ENCODE data around the gene NTRK2.

NTRK2 gene

GRCh38 chr9:84736536-84736935 is 67.0 kb downstream of the NTRK2 start:
- ChIA-PET CTCF (no interaction called here), POLR2A (no interaction called here)
- no peak for TF ChIP-seq SUZ12 (IDR thresholded peaks at IDR 0.05)
- TF ChIP-seq L3MBTL2 (conservative IDR thresholded peaks at IDR 0.05): no peak
- TF ChIP-seq CTBP1 (IDR thresholded peaks at IDR 0.05; ENCODE audit: borderline replicate concordance): no peak
- no peak for TF ChIP-seq TARDBP (IDR thresholded peaks at IDR 0.05)
- no peak for TF ChIP-seq FOXM1 (IDR thresholded peaks at IDR 0.05; ENCODE audit: borderline replicate concordance)
- TF ChIP-seq LEF1 (IDR thresholded peaks at IDR 0.05; ENCODE audit: borderline replicate concordance): no peak
- TF ChIP-seq PKNOX1 (IDR thresholded peaks at IDR 0.05): no peak
- TF ChIP-seq BHLHE40 (IDR thresholded peaks at IDR 0.05; ENCODE audit: borderline replicate concordance): no peak
- TF ChIP-seq FOXK2 (IDR thresholded peaks at IDR 0.05): no peak
- no peak for TF ChIP-seq ZNF384 (IDR thresholded peaks at IDR 0.05)
- no peak for TF ChIP-seq SP1 (IDR thresholded peaks at IDR 0.05)
- TF ChIP-seq NFRKB (IDR thresholded peaks at IDR 0.05): no peak
- TF ChIP-seq HDGF (IDR thresholded peaks at IDR 0.05; ENCODE audit: borderline replicate concordance): no peak
- TF ChIP-seq ELF4 (IDR thresholded peaks at IDR 0.05): no peak
- no peak for TF ChIP-seq ARNT (IDR thresholded peaks at IDR 0.05)
- no peak for TF ChIP-seq FOXA1 (IDR thresholded peaks at IDR 0.05)
- DNase-seq (ENCODE audit: extremely low spot score): no peak

- ChIA-PET CTCF (no interaction called here), POLR2A (no interaction called here)
- no peak for TF ChIP-seq TARDBP (IDR thresholded peaks at IDR 0.05)
- TF ChIP-seq SP1 (IDR thresholded peaks at IDR 0.05): no peak
- no peak for DNase-seq (ENCODE audit: extremely low spot score)
Observed at GRCh38 chr9:84738353-84738752, 68.8 kb downstream of the NTRK2 start.

- no peak for TF ChIP-seq BHLHE40 (IDR thresholded peaks at IDR 0.05; ENCODE audit: borderline replicate concordance)
- no peak for TF ChIP-seq FOXM1 (IDR thresholded peaks at IDR 0.05; ENCODE audit: borderline replicate concordance)
- no peak for TF ChIP-seq FOXA1 (IDR thresholded peaks at IDR 0.05)
- no peak for TF ChIP-seq L3MBTL2 (conservative IDR thresholded peaks at IDR 0.05)
- no peak for TF ChIP-seq CTBP1 (IDR thresholded peaks at IDR 0.05; ENCODE audit: borderline replicate concordance)
- TF ChIP-seq NFRKB (IDR thresholded peaks at IDR 0.05): no peak
- TF ChIP-seq TARDBP (IDR thresholded peaks at IDR 0.05): no peak
- DNase-seq (ENCODE audit: extremely low spot score): no peak
- ChIA-PET POLR2A (no interaction called here), CTCF (no interaction called here)
Observed at GRCh38 chr9:84742261-84742660, 72.7 kb downstream of the NTRK2 start.

GRCh38 chr9:84744195-84744594 is 74.7 kb downstream of the NTRK2 start:
- POLR2A ChIA-PET: no interaction called here
- TF ChIP-seq TARDBP (IDR thresholded peaks at IDR 0.05) (no peak), PKNOX1 (IDR thresholded peaks at IDR 0.05) (no peak), SUZ12 (IDR thresholded peaks at IDR 0.05) (no peak), LEF1 (IDR thresholded peaks at IDR 0.05; ENCODE audit: borderline replicate concordance) (no peak), ARNT (IDR thresholded peaks at IDR 0.05) (no peak), SP1 (IDR thresholded peaks at IDR 0.05) (no peak), ELF4 (IDR thresholded peaks at IDR 0.05) (no peak), FOXM1 (IDR thresholded peaks at IDR 0.05; ENCODE audit: borderline replicate concordance) (no peak), L3MBTL2 (conservative IDR thresholded peaks at IDR 0.05) (no peak), NFRKB (IDR thresholded peaks at IDR 0.05) (no peak), FOXA1 (IDR thresholded peaks at IDR 0.05) (no peak), FOXK2 (IDR thresholded peaks at IDR 0.05) (no peak), HDGF (IDR thresholded peaks at IDR 0.05; ENCODE audit: borderline replicate concordance) (no peak), CTBP1 (IDR thresholded peaks at IDR 0.05; ENCODE audit: borderline replicate concordance) (no peak), ZNF384 (IDR thresholded peaks at IDR 0.05) (no peak), BHLHE40 (IDR thresholded peaks at IDR 0.05; ENCODE audit: borderline replicate concordance) (no peak)

GRCh38 chr9:84744726-84745125 is 75.2 kb downstream of the NTRK2 start:
- TF ChIP-seq L3MBTL2 (conservative IDR thresholded peaks at IDR 0.05): no peak
- no peak for TF ChIP-seq PKNOX1 (IDR thresholded peaks at IDR 0.05)
- TF ChIP-seq FOXK2 (IDR thresholded peaks at IDR 0.05): no peak
- no peak for TF ChIP-seq CTBP1 (IDR thresholded peaks at IDR 0.05; ENCODE audit: borderline replicate concordance)
- TF ChIP-seq ZNF384 (IDR thresholded peaks at IDR 0.05): no peak
- TF ChIP-seq HDGF (IDR thresholded peaks at IDR 0.05; ENCODE audit: borderline replicate concordance): no peak
- no peak for TF ChIP-seq TARDBP (IDR thresholded peaks at IDR 0.05)
- TF ChIP-seq SUZ12 (IDR thresholded peaks at IDR 0.05): no peak
- no peak for TF ChIP-seq NFRKB (IDR thresholded peaks at IDR 0.05)
- no peak for TF ChIP-seq SP1 (IDR thresholded peaks at IDR 0.05)
- TF ChIP-seq FOXA1 (IDR thresholded peaks at IDR 0.05): no peak
- no peak for TF ChIP-seq BHLHE40 (IDR thresholded peaks at IDR 0.05; ENCODE audit: borderline replicate concordance)
- TF ChIP-seq FOXM1 (IDR thresholded peaks at IDR 0.05; ENCODE audit: borderline replicate concordance): no peak
- TF ChIP-seq ELF4 (IDR thresholded peaks at IDR 0.05): no peak
- no peak for TF ChIP-seq ARNT (IDR thresholded peaks at IDR 0.05)
- TF ChIP-seq LEF1 (IDR thresholded peaks at IDR 0.05; ENCODE audit: borderline replicate concordance): no peak
- CTCF ChIA-PET: no interaction called here
- no peak for DNase-seq (ENCODE audit: extremely low spot score)
- POLR2A ChIA-PET: no interaction called here

More at GRCh38 chr9:84744195-84744594, 74.7 kb downstream of the NTRK2 start:
- no peak for DNase-seq (ENCODE audit: extremely low spot score)
- CTCF ChIA-PET: no interaction called here

- TF ChIP-seq LEF1 (IDR thresholded peaks at IDR 0.05; ENCODE audit: borderline replicate concordance) (no peak), PKNOX1 (IDR thresholded peaks at IDR 0.05) (no peak), TARDBP (IDR thresholded peaks at IDR 0.05) (no peak), FOXM1 (IDR thresholded peaks at IDR 0.05; ENCODE audit: borderline replicate concordance) (no peak), SP1 (IDR thresholded peaks at IDR 0.05) (no peak), HDGF (IDR thresholded peaks at IDR 0.05; ENCODE audit: borderline replicate concordance) (no peak), ELF4 (IDR thresholded peaks at IDR 0.05) (no peak), ZNF384 (IDR thresholded peaks at IDR 0.05) (no peak), SUZ12 (IDR thresholded peaks at IDR 0.05) (no peak), L3MBTL2 (conservative IDR thresholded peaks at IDR 0.05) (no peak), NFRKB (IDR thresholded peaks at IDR 0.05) (no peak)
- CTCF ChIA-PET: no interaction called here
- DNase-seq (ENCODE audit: extremely low spot score): no peak
- POLR2A ChIA-PET: no interaction called here
Observed at GRCh38 chr9:84748112-84748511, 78.6 kb downstream of the NTRK2 start.

Data from HEK293T (cell line).